GM12874 (cell line): ENCODE data around the gene GPAT3.
A peak's percentile ranks its signal among the peaks of the same experiment; 100 is the strongest.

Source experiments
- CTCF ChIP-seq: IDR thresholded peaks from 2 replicates; pipeline ENCODE4 v1.5.1; 2011; ENCODE audit warnings: low read depth, mild to moderate bottlenecking, control low read depth, low read length, moderate library complexity; ENCODE audit not compliant: insufficient read depth

The GPAT3 gene

GRCh38 chr4:83569987-83570386 is 34.1 kb downstream of the GPAT3 start:
- TF ChIP-seq CTCF: no peak

GRCh38 chr4:83572848-83573247 is 36.9 kb downstream of the GPAT3 start:
- no peak for TF ChIP-seq CTCF

GRCh38 chr4:83574247-83574646 is 38.3 kb downstream of the GPAT3 start:
- no peak for TF ChIP-seq CTCF

GRCh38 chr4:83581411-83582288 is 45.7 kb downstream of the GPAT3 start:
- TF ChIP-seq CTCF: no peak

- peak; percentile 44; the same call in 1 of the 2 replicates for TF ChIP-seq CTCF
Observed at GRCh38 chr4:83582289-83582785, 46.4 kb downstream of the GPAT3 start.

- no peak for TF ChIP-seq CTCF
Observed at GRCh38 chr4:83585982-83586508, 50.1 kb downstream of the GPAT3 start.

- no peak for TF ChIP-seq CTCF
Observed at GRCh38 chr4:83589279-83589678, 53.4 kb downstream of the GPAT3 start.
